ENCODE measurements around the gene LINGO4.

Gene LINGO4

GRCh38 chr1:151809985-151810556 is 4.9 kb upstream of the LINGO4 start:
- no peak for TF ChIP-seq CTCF (IDR thresholded peaks at IDR 0.05; ENCODE audit: control insufficient read depth, insufficient read depth, low read depth, low read length, missing control alignments)
- no peak for DNase-seq (ENCODE audit: low read depth)
- no peak overlapping the region for H3K4me3 ChIP-seq (ENCODE audit: control insufficient read depth, low read depth, low read length)

- DNase-seq (ENCODE audit: low read depth), result no peak
- no peak for TF ChIP-seq CTCF (IDR thresholded peaks at IDR 0.05; ENCODE audit: control insufficient read depth, insufficient read depth, low read depth, low read length, missing control alignments)
- H3K4me3 ChIP-seq (ENCODE audit: control insufficient read depth, low read depth, low read length), result no peak overlapping the region
Observed at GRCh38 chr1:151809290-151809984, 4.2 kb upstream of the LINGO4 start.

GRCh38 chr1:151807766-151808165 is 2.5 kb upstream of the LINGO4 start:
- H3K4me3 ChIP-seq (ENCODE audit: control insufficient read depth, low read depth, low read length), result no peak overlapping the region
- no peak for DNase-seq (ENCODE audit: low read depth)
- no peak for TF ChIP-seq CTCF (IDR thresholded peaks at IDR 0.05; ENCODE audit: control insufficient read depth, insufficient read depth, low read depth, low read length, missing control alignments)

GRCh38 chr1:151807131-151807530 is 1.9 kb upstream of the LINGO4 start:
- H3K4me3 ChIP-seq (ENCODE audit: control insufficient read depth, low read depth, low read length), result no peak overlapping the region
- no peak for DNase-seq (ENCODE audit: low read depth)
- no peak for TF ChIP-seq CTCF (IDR thresholded peaks at IDR 0.05; ENCODE audit: control insufficient read depth, insufficient read depth, low read depth, low read length, missing control alignments)

- DNase-seq (ENCODE audit: low read depth), result no peak
- no peak for TF ChIP-seq CTCF (IDR thresholded peaks at IDR 0.05; ENCODE audit: control insufficient read depth, insufficient read depth, low read depth, low read length, missing control alignments)
- no peak overlapping the region for H3K4me3 ChIP-seq (ENCODE audit: control insufficient read depth, low read depth, low read length)
Observed at GRCh38 chr1:151806170-151806569, 951 bp upstream of the LINGO4 start.

GRCh38 chr1:151803915-151804314 is 1.3 kb downstream of the LINGO4 start:
- no peak overlapping the region for H3K4me3 ChIP-seq (ENCODE audit: control insufficient read depth, low read depth, low read length)
- DNase-seq (ENCODE audit: low read depth), result no peak
- TF ChIP-seq CTCF (IDR thresholded peaks at IDR 0.05; ENCODE audit: control insufficient read depth, insufficient read depth, low read depth, low read length, missing control alignments), result no peak

Measured in AG09309 (cell line).